Measurements from ENCODE around the gene DAPK2.

DAPK2 gene

DNA sequence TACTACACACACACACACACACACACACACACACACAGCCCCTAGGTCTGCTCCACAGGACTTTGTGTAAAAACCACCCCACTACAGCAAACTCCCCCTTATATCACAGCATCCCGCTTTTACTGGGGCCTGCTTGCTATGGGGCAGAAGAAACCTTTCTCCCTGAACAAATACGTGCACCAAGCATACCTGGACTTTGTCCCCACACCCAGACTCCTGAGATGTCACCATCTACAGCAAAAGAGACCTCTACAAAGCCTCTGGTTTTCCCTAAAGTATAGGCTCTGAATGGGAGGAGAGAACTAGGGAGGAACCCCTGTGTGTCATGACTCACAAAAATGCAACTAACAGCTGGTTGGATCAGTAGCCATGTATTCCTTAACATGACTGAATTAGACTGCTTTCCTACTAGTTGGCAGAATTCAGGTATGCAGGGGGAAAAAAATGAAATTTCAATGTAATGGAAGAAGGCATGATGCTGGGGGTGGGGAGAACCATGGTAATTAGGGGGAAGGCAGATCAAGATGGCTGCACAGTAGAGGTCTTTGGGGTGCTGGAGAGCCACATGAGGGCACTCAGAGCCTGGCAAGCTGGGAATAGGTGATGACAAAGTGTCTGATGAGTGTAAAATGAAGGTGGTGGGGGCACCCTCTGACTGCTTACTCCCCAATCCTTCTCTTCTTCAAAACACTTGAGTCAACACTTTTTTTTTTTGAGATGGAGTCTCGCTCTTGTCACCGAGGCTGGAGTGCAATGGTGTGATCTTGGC is 45.9 kb downstream of the DAPK2 start:
- DNase-seq = no peak
- no peak overlapping the region for H3K27ac ChIP-seq
- no peak for TF ChIP-seq CTCF (IDR thresholded peaks at IDR 0.05; ENCODE audit: low read depth, low read length)

GRCh38 chr15:63999177-63999576 is 47.1 kb downstream of the DAPK2 start:
- Histone ChIP-seq H3K36me3 (no peaks in the 10 kb centered on the region), H3K9me3 (ENCODE audit: severe bottlenecking) (no peaks in the 10 kb centered on the region), H3K27me3 (ENCODE audit: insufficient read depth, low read depth, severe bottlenecking) (no peaks in the 10 kb centered on the region), H3K4me3 (ENCODE audit: low read depth, low read length) (no peak overlapping the region), H3K27ac (no peak overlapping the region)
- no peak for TF ChIP-seq CTCF (IDR thresholded peaks at IDR 0.05; ENCODE audit: low read depth, low read length)
- DNase-seq = no peak

More for the DNA sequence above, 45.9 kb downstream of the DAPK2 start:
- H3K4me3 ChIP-seq (ENCODE audit: low read depth, low read length) = no peak overlapping the region
- H3K27me3 ChIP-seq (ENCODE audit: insufficient read depth, low read depth, severe bottlenecking) = no peaks in the 10 kb centered on the region
- no peaks in the 10 kb centered on the region for H3K36me3 ChIP-seq
- no peaks in the 10 kb centered on the region for H3K9me3 ChIP-seq (ENCODE audit: severe bottlenecking)

DNA sequence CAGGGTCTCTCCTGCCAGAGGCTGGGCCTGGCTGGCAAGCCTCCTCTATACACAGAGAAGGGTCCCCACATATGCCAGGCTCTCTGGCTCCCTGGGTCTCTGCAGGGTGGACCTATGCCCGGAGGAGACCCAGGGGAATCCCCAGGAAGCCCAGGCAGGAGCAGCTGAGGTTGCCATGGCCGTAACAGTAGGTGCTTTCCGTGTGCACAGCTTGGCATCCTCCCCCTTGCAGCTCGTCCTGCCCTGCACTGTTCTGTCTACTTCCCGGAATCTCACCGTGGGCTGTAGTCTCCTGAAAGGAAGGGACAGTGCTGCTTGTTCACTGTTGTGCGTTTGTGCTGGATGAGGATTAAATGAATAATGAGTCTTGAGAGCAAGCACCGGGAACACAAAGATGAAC is 47.8 kb downstream of the DAPK2 start:
- Histone ChIP-seq H3K27me3 (ENCODE audit: insufficient read depth, low read depth, severe bottlenecking) (no peaks in the 10 kb centered on the region), H3K9me3 (ENCODE audit: severe bottlenecking) (no peaks in the 10 kb centered on the region), H3K4me3 (ENCODE audit: low read depth, low read length) (no peak overlapping the region), H3K27ac (no peak overlapping the region), H3K36me3 (no peaks in the 10 kb centered on the region)
- no peak for TF ChIP-seq CTCF (IDR thresholded peaks at IDR 0.05; ENCODE audit: low read depth, low read length)
- DNase-seq = no peak

- TF ChIP-seq CTCF (IDR thresholded peaks at IDR 0.05; ENCODE audit: low read depth, low read length) = no peak
- no peaks in the 10 kb centered on the region for H3K9me3 ChIP-seq (ENCODE audit: severe bottlenecking)
- no peaks in the 10 kb centered on the region for H3K27me3 ChIP-seq (ENCODE audit: insufficient read depth, low read depth, severe bottlenecking)
- DNase-seq = no peak
- H3K4me3 ChIP-seq (ENCODE audit: low read depth, low read length) = no peak overlapping the region
- no peak overlapping the region for H3K27ac ChIP-seq
- H3K36me3 ChIP-seq = no peaks in the 10 kb centered on the region
Measured at GRCh38 chr15:63997715-63998442, 48.4 kb downstream of the DAPK2 start.

DNA sequence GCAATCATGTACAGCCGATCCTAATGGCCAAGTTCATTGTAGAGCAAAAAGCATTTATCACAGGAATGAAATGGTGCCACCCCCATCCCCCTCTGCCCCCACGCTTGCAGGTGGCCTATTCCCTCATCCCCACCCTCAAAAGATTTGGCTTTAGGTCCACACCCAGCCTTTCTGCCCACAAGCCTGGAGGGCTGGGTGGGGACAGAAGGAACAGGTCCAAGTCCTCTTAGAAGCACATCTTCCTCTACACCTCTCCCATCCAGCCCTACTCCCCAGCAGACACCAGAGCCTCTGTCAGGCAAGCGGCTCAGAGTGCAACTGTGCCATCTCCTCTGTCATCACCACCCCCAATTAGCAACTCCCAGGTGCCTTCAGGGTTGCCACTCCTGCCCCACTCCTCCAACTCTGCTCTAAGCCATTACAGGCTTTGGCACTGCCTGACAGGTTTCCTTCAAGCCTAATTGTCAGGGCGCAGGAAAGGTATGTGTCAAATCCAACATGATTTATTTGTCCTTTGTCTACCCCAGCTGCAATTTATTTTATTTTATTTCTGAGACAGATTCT is 49.4 kb downstream of the DAPK2 start:
- no peak for TF ChIP-seq CTCF (IDR thresholded peaks at IDR 0.05; ENCODE audit: low read depth, low read length)
- no peak for DNase-seq

More for the DNA sequence above, 49.4 kb downstream of the DAPK2 start:
- Histone ChIP-seq H3K27ac (no peak overlapping the region), H3K36me3 (no peaks in the 10 kb centered on the region), H3K4me3 (ENCODE audit: low read depth, low read length) (no peak overlapping the region), H3K9me3 (ENCODE audit: severe bottlenecking) (no peaks in the 10 kb centered on the region), H3K27me3 (ENCODE audit: insufficient read depth, low read depth, severe bottlenecking) (no peaks in the 10 kb centered on the region)

Data from WERI-Rb-1 (cell line).